Stimulated activated CD8-positive, alpha-beta memory T cell treated with anti-CD3 and anti-CD28 coated beads, Interleukin-15, amount 100 ng/mL, for 48 hours (primary cell): ENCODE data around the gene CDC73.
"Not testable (repeated sequence)": the region's sequence is repeated elsewhere in the genome, so short reads cannot be mapped to it uniquely, and the experiment has no call there.

Source experiments
- DNase-seq, 2 donors: peaks; one replicate each; pipeline ENCODE4 v3.0.0-alpha.2; 2020; ENCODE audit warnings: low read depth in 2 of 2

Gene CDC73

GRCh38 chr1:193288548-193289080 lies 166.8 kb downstream of the CDC73 start:
- DNase-seq: not testable (repeated sequence)

- no peak for DNase-seq
Measured at GRCh38 chr1:193293726-193294125, 171.9 kb downstream of the CDC73 start.

- DNase-seq: no peak
Measured at GRCh38 chr1:193299038-193299437, 177.2 kb downstream of the CDC73 start.

- DNase-seq: no peak
Measured at GRCh38 chr1:193301746-193302145, 179.9 kb downstream of the CDC73 start.

- no peak for DNase-seq
Measured at GRCh38 chr1:193303849-193304248, 182.0 kb downstream of the CDC73 start.
